Esophagus mucosa (tissue), 1 donor: ENCODE results near the gene RNF182. TPM values are rescaled to one million over a fixed set of nuclear protein-coding genes. Genes with fewer than 3 reads are reported as not detected.
"Not testable (repeated sequence)": the region's sequence is repeated elsewhere in the genome, so short reads cannot be mapped to it uniquely, and the experiment has no call there.

Source experiments
- ATAC-seq: fragments of 200-7000 bp; cut with Tn5 transposase; one replicate; pipeline ENCODE4 v1.9.1; 2020
- total RNA-seq: library from RNA; stranded (reverse); gene quantifications from one replicate; pipeline ENCODE4 v1.2.4, GENCODE V29; 2023
- donor health status: DM: yes; HTN: yes; CAD: no.

The RNF182 gene
- total RNA-seq, 1 donor from 2014 or later = 0.20 TPM

DNA sequence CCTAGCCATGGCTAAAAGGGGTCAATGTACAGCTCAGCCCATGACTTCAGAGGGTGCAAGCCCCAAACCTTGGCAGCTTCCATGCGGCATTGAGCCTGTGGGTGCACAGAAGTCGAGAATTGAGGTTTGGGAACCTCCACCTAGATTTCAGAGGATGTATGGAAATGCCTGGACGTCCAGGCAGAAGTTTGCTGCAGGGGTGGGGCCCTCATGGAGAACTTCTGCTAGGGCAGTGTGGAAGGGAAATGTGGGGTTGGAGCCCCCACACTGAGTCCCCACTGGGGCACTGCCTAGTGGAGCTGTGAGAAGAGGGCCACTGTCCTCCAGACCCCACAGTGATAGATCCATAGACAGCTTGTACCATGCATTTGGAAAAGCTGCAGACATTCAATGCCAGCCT is 47.9 kb downstream of the RNF182 start:
- ATAC-seq = not testable (repeated sequence)

DNA sequence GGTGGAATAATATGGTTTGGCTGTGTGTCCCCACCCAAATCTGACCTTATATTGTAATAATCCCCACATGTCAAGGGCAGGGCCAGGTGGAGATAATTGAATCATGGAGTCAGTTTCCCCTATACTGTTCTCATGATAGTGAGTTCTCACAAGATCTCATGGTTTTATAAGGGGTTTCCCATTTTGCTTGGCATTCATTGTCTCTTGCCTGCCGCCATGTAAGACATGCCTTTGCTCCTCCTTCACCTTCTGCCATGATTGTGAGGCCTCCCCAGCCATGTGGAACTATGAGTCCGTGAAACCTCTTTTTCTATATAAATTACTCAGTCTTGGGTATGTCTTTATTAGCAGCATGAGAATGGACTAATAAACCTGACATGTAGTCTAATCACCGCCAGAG is 48.7 kb downstream of the RNF182 start:
- not testable (repeated sequence) for ATAC-seq

GRCh38 chr6:13978102-13978640 is 53.4 kb downstream of the RNF182 start:
- no peak for ATAC-seq

DNA sequence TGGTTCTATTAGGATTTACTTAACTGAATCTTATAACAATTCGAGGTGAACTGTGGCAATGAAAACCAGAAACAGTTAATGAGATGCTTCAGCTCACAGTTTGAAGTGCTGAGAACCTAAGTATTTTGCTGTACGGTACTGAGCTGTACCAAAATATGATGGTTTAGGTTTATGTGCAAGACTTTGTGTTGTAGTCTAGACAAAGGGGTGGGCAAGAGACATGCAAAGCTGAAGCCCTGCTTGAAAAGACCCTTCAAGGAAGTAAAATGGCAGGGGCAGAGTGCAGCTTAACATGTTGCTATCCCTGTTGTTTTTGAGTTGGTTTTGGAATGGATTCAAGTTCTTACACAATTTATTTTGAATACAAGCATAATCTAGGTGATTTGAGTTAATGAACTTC is 54.0 kb downstream of the RNF182 start:
- no peak for ATAC-seq

- no peak for ATAC-seq
These were observed 54.8 kb downstream of the RNF182 start for GRCh38 chr6:13979284-13980171.

GRCh38 chr6:13980534-13980933 is 55.8 kb downstream of the RNF182 start:
- no peak for ATAC-seq

DNA sequence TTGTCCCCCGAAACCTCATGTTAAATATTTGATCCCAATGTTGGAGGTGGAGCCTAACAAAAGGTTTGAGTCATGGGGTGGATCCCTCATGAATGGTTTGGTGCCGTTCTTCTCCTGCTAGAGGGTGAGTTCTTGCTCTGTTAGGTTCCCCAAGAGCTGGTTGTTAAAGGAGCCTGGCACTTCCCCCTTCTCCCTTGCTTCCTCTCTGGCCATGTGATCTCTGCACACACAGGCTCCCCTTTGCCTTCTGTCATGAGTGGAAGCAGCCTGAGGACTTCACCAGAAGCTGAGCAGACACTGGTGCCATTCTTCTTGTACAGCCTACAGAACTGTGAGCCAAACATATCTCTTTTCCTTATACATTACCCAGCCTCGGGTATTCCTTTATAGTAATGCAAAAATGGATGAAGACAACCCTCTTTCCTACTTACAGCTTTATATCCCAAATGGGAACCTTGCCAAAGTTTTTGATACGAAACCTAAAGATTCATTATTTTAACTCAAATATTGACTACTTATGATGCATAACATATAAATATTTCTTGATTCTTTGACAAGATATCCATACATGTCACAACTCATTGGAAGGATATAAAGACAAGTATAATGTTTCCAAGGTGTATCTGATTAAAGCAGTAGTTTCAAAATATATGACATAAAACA is 61.0 kb downstream of the RNF182 start:
- no peak for ATAC-seq

DNA sequence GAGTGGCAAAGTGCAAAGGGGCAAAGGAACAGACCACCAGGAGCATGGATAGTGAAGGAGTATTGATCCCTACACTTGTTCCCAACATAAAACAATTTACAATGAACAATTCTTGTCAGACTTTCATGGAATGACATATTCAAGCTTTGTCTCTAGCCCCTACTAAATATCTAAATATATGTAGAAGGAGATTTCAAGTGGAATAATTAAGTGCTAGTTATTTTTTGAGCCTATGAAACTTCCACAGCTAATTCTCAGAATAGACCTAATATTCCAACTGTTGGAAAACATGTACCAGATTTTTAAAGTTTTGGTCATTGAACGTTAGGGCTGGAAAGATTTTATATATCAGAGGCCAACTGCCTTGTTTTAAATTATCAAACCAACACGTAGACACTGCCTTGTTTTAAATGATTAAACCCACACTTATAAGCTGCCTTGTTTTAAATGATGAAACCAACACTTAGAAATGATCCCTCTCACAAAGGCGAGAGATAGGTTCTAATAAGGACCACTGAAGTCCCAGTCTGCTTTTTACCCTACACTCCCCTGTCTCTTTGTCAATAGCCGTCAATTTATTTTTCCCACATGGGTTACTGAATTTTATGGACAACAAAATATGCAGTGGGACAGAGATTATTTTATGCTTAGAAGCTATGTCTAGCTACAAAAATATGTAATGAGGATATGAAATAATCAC is 62.1 kb downstream of the RNF182 start:
- no peak for ATAC-seq

DNA sequence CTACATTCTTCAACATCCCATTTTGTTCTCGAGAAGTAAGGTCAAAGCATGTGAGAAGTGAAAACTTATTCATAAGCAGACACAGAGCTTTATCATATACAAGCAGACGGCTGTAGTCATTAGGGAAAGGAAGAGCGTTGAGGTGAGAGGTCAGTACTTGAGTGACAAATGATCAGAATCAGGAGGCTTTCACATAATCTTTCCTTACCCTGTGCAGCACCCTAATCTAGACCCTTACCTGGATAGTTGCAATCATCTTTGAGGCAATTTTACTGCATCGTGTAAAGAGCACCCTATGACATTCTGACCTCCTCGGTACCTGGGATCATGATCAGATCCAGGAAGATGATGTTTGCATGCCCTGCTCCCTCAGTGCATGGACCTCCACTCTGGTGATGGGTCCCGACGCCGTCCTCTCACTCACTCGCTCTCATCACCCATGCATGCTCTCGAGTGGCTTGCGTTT is 62.7 kb downstream of the RNF182 start:
- no peak for ATAC-seq

DNA sequence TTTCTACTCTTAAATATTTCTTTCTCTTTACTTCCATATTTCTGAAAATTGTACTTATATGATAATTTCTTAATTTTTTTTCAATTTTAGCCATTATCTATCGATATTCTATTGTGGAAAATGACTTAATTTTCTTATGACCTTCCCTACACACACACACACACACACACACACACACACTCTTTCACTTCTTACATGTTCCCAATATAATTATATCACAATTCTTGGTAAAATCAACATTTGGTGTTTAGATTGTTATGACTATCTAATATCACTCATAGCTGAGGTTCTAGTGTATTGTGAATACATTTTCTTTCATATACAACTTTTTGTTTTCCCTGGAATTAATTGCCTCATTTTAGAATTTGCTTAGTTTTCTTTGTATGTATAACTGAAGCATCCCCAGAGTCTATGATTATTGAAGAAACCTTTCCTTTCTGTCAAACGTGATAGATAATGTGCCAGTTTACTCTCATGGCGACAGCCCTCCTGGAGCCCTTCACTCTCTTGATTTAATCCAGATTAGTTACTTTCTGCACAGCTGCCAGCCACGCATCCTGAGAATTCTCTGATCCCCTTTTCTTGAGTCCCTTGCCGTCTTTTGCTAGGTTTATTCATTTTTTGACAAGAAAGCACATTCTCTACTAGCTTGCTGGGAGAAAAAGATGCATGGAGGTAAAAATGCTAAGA is 63.4 kb downstream of the RNF182 start:
- no peak for ATAC-seq

GRCh38 chr6:13988908-13989307 is 64.2 kb downstream of the RNF182 start:
- ATAC-seq = no peak

DNA sequence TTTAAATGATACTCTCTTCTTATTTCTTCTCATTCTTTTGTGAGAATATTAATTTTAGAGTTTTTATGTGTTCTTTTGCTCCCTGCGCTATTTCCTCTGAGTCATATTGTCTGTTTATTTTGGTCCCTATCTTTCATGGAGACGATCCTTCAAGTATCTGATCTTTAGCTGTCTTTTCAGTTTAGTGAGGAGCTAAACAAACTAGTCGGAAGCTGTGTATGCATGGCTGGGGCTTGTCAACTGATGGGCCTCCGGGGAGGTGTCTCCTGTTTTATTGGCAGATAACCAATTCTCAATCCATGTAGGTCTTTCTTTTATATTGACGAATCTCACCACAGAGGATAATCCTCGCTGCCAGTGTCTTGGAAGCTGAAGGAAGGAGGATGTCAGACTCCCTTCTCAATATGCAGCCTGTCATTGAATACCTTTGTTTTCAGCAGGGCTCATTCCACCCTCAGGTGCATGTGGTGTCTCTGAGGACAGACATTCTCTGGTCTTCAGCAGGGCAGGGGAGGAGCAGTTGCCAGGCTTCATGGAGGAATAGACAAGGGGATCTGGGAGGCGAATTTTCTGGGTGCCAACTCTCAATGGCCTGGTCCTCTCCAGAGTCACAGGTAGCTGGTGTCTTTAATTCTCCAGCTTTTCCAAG is 64.9 kb downstream of the RNF182 start:
- ATAC-seq = no peak

- ATAC-seq = peak; percentile 52
These were observed 66.0 kb downstream of the RNF182 start for GRCh38 chr6:13990796-13991195.

GRCh38 chr6:13991393-13991792 is 66.6 kb downstream of the RNF182 start:
- ATAC-seq = no peak

- peak; percentile 57 for ATAC-seq
These were observed 67.8 kb downstream of the RNF182 start for GRCh38 chr6:13992417-13993055.

- ATAC-seq = no peak
These were observed 68.7 kb downstream of the RNF182 start for GRCh38 chr6:13993416-13993815.

DNA sequence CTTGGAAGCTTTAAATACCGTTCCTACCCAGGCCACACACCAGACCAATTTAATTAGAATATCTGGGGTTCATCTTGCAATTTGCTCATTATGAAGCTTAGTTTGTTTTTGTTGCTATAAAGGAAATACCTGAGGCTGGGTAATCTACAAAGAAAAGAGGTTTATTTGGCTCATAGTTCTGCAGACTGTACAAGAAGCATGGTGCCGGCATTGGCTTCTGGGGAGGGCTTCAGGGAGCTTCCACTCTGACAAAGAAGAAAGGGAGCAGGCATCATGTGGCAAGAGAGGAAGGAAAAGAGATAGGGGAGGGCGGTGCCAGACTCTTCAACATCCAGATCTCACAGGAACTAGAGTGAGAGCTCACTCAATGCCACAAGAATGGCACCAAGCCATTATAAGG is 73.6 kb downstream of the RNF182 start:
- ATAC-seq = no peak

- no peak for ATAC-seq
These were observed 76.1 kb downstream of the RNF182 start for GRCh38 chr6:14000901-14001300.

- ATAC-seq = peak; percentile 89
These were observed 76.7 kb downstream of the RNF182 start for GRCh38 chr6:14001329-14002012.

GRCh38 chr6:14002176-14002947 is 77.6 kb downstream of the RNF182 start:
- peak; percentile 55 for ATAC-seq
